GM12878 (cell line): Measurements from ENCODE around the gene EDC4. TPM values are rescaled to one million over a fixed set of nuclear protein-coding genes. Genes with fewer than 3 reads are reported as not detected.

Experiments used
- ATAC-seq: fragments of 200-7000 bp; cut with Tn5 transposase; 3 replicates; pipeline ENCODE4 v1.9.1; 2020; ENCODE audit warnings: mild to moderate bottlenecking, moderate library complexity
- BruUV-seq: library from RNA; stranded (reverse); fragments of 400-500 nt; replicated peaks from 2 replicates; lab custom pipeline; 2021; lab: Mats Ljungman, UMichigan
- CTCF ChIA-PET: fragments of 300-600 bp; sonication (Branson Sonifier 250); formaldehyde crosslinking; extraction: SDS; loops from one replicate; lab custom pipeline; 2021; ENCODE audit warnings: inconsistent platforms; lab: Yijun Ruan, JAX
- POLR2A ChIA-PET: fragments of 350-600 bp; formaldehyde crosslinking; extraction: SDS; loops from one replicate; lab custom pipeline; 2021; ENCODE audit warnings: inconsistent platforms; lab: Charles Lee
- RAD21 ChIA-PET: fragments of 300-600 bp; sonication (Branson Sonifier 250); formaldehyde crosslinking; loops from one replicate; lab custom pipeline; 2023; ENCODE audit warnings: antibody characterized with exemption; ENCODE audit not compliant: unreplicated experiment; lab: Charles Lee
- SMC1A ChIA-PET: fragments of 300-600 bp; sonication (Branson Sonifier 250); formaldehyde crosslinking; loops from one replicate; lab custom pipeline; 2023; ENCODE audit not compliant: unreplicated experiment, uncharacterized antibody; lab: Charles Lee
- DNase-seq: peaks from one replicate; pipeline ENCODE4 v3.0.0-alpha.2; 2011; ENCODE audit warnings: low read depth, low spot score
- FAIRE-seq: peaks from 3 replicates; lab custom pipeline; 2011; peaks lifted over from hg19 to GRCh38; lab: Jason Lieb, UNC
- H2AFZ ChIP-seq: 2 replicates; pipeline ENCODE4 v1.6.0; 2011; ENCODE audit warnings: low read depth, low read length, control low read depth; ENCODE audit not compliant: control insufficient read depth
- H3K27ac ChIP-seq: 2 replicates; pipeline ENCODE4 v1.5.1; 2011; ENCODE audit warnings: control low read depth; ENCODE audit not compliant: control insufficient read depth, insufficient read depth
- H3K27me3 ChIP-seq, 2 experiments: replicated peaks in 1 of 2; 2 replicates each; pipeline versions ENCODE4 v1.6.0 to v1.6.1; 2011; ENCODE audit warnings: low read length in 1 of 2; ENCODE audit not compliant: control insufficient read depth in 2 of 2, insufficient read depth in 2 of 2
- H3K36me3 ChIP-seq, 2 experiments: 2 replicates each; pipeline ENCODE4 v1.5.1; 2011; ENCODE audit warnings: low read length in 1 of 2; ENCODE audit not compliant: control insufficient read depth in 2 of 2, insufficient read depth in 2 of 2
- H3K4me1 ChIP-seq: 2 replicates; pipeline ENCODE4 v1.6.1; 2011; ENCODE audit warnings: mild to moderate bottlenecking, low read length, moderate library complexity, mixed read lengths; ENCODE audit not compliant: control insufficient read depth, insufficient read depth
- H3K4me2 ChIP-seq: 2 replicates; pipeline ENCODE4 v1.6.0; 2011; ENCODE audit warnings: control low read depth; ENCODE audit not compliant: control insufficient read depth, insufficient read depth
- H3K4me3 ChIP-seq: fragments of 200-600 bp; sonication (generic); 2 replicates; pipeline ENCODE4 v1.5.1; 2016
- H3K79me2 ChIP-seq: 2 replicates; pipeline ENCODE4 v1.6.0; 2011; ENCODE audit warnings: low read length; ENCODE audit not compliant: control insufficient read depth, insufficient read depth
- H3K9ac ChIP-seq: 2 replicates; pipeline ENCODE4 v1.8.0; 2011; ENCODE audit warnings: low read length, control low read depth, mixed read lengths; ENCODE audit not compliant: control insufficient read depth, insufficient read depth
- H3K9me3 ChIP-seq: replicated peaks from 3 replicates; pipeline ENCODE4 v1.5.1; 2011; ENCODE audit warnings: mild to moderate bottlenecking, low read length; ENCODE audit not compliant: control insufficient read depth, insufficient read depth
- H4K20me1 ChIP-seq: 2 replicates; pipeline ENCODE4 v1.6.0; 2011; ENCODE audit not compliant: control insufficient read depth, insufficient read depth
- CBFB ChIP-seq: IDR thresholded peaks from 2 replicates; pipeline ENCODE4 v1.6.1; 2016; ENCODE audit warnings: antibody characterized with exemption, low read depth
- CHD2 ChIP-seq: IDR thresholded peaks from 2 replicates; pipeline ENCODE4 v1.6.1; 2011; ENCODE audit warnings: low read depth, low read length, improper control_type of control experiment, borderline replicate concordance
- MLLT1 ChIP-seq: fragments of 450-650 bp; IDR thresholded peaks from 2 replicates; pipeline ENCODE4 v1.6.1; 2016; ENCODE audit warnings: mild to moderate bottlenecking
- RB1 ChIP-seq: fragments of 450-650 bp; formaldehyde crosslinking; IDR thresholded peaks from 2 replicates; pipeline ENCODE4 v1.6.1; 2017; ENCODE audit warnings: mild to moderate bottlenecking, borderline replicate concordance
- TAF1 ChIP-seq: IDR thresholded peaks from 2 replicates; pipeline ENCODE4 v1.6.1; 2011; ENCODE audit warnings: mild to moderate bottlenecking, low read depth, low read length, borderline replicate concordance
- TARDBP ChIP-seq: IDR thresholded peaks from 2 replicates; pipeline ENCODE4 v1.6.1; 2016; ENCODE audit warnings: borderline replicate concordance
- WGBS: methylation state at CpG from one replicate; pipeline ENCODE4 v1.1.6; 2016; ENCODE audit warnings: low lambda C conversion rate; ENCODE audit not compliant: insufficient replicate concordance, insufficient coverage; ENCODE audit errors: missing lambda C conversion rate; 5-methylcytosine and 5-hydroxymethylcytosine counted together
- in situ Hi-C: fragments of 300-500 bp; cut with MboI; formaldehyde crosslinking; loops from 9 replicates; pipeline ENCODE4 v1.14.3; 2018; ENCODE audit warnings: mixed read lengths
- intact Hi-C: fragments of 100-400 bp; cut with micrococcal nuclease; formaldehyde crosslinking; loops from one replicate; pipeline ENCODE4 v1.14.2; 2022; ENCODE audit not compliant: unreplicated experiment
- polyA plus RNA-seq, 11 experiments: library from polyadenylated mRNA; depleted of rRNA in 4 of 11; unstranded in 6 of 11; stranded (reverse) in 5 of 11; fragments of >200 nt; fragmentation: Nextera tagmentation in 4 of 11; fragmentation: Illumina TruSeq in 1 of 11; extraction: Ambion mirVana in 4 of 11; extraction: Trizol in 1 of 11; gene quantifications; 1 replicate in 1 of 11; 2 replicates in 10 of 11; pipeline versions ENCODE4 v1.2.1 to v1.2.3, GENCODE V29; 2011 to 2016; ENCODE audit warnings: inconsistent platforms in 2 of 11, missing spikeins in 2 of 11, low read depth in 1 of 11
- total RNA-seq, 4 experiments: library from RNA; depleted of rRNA in 3 of 4; stranded (reverse); fragments of >200 nt in 3 of 4; fragmentation: Illumina TruSeq in 1 of 4; extraction: Trizol in 1 of 4; gene quantifications; 2 replicates each; pipeline versions ENCODE4 v1.2.1 to v1.2.3, GENCODE V29; 2013 to 2021
- TF ChIP-seq, protein P1 (sequence below): fragments of 450-650 bp; IDR thresholded peaks from 2 replicates; pipeline ENCODE4 v1.6.1; 2017; ENCODE audit warnings: mild to moderate bottlenecking, moderate library complexity
- TF ChIP-seq, protein P2 (sequence below): fragments of 450-650 bp; IDR thresholded peaks from 2 replicates; pipeline ENCODE4 v1.6.1; 2017; ENCODE audit warnings: antibody characterized with exemption, mild to moderate bottlenecking, moderate library complexity
- TF ChIP-seq, protein P3 (sequence below): fragments of 450-650 bp; IDR thresholded peaks from 2 replicates; pipeline ENCODE4 v1.6.1; 2016; ENCODE audit warnings: mild to moderate bottlenecking, moderate library complexity, borderline replicate concordance

EDC4 gene
- total and polyA plus RNA-seq, 10 of the 15 experiments (the other 5 are each of a cell fraction or from before 2014, with no cell fraction given) = 1.2 to 86.0 (median 53.4) TPM

DNA sequence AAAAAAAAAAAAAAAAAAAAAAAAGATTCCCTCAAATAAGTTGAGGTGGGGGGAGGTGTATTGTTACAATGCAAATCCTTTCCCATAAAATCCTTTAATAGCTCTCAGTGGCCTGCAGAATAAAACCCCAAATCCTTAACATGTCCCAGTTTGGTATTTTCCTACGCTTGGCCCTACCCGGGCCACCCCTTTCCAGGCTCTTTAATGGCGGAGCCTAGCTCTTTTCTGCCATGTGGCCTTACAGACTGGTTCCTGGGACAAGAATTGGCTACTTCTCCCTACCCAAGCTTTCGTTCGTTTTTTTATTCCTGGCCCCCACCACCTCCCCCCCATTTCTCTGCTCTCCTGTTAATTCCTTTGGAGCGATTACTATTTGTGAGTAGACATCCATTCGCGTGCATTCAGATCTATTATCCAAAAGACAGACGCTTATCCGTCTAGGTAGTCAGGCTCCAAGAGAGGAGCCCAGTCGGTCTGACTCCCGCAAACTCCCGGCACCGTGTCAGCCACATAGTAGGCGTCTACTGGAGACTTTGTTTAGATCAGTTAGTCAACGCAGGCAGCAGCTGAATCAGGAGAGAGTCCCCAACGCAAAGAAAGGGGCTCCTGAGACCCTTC, 31.5 kb upstream of the EDC4 start:
- ChIA-PET SMC1A (no interaction called here), CTCF (interaction anchor here (0.8 to 1.6 kb wide), 6 partner anchors 8 to 243 kb away, joined by 3 to 5 read pairs (median 4); partner anchors contain the start of gene PSMB10), RAD21 (interaction anchor here (0.7 to 1.1 kb wide), 3 partner anchors 92 to 387 kb away, joined by 3 to 4 read pairs (median 3); no protein-coding TSS in a partner anchor), POLR2A (interaction anchor here (0.6 to 0.7 kb wide), 2 partner anchors 23 to 276 kb away, joined by 3 read pairs; no protein-coding TSS in a partner anchor)
- intact Hi-C loops = no loop called here
- DNase-seq = no peak
- no TSS peak for BruUV-seq
- FAIRE-seq = no peak
- Histone ChIP-seq H3K9ac (peak overlapping the region; percentile 91; the same call in 1 of the 2 replicates), H3K4me3 (peak overlapping the region; percentile 96; the same call in 1 of the 2 replicates), H3K4me2 (peak overlapping the region; percentile 93), H3K27me3 (no peaks in the 10 kb centered on the region), H3K36me3 (peaks cover 0 to 4% of the 10 kb centered on the region in 2 experiments; a peak in 1 of 4 replicates), H3K4me1 (peaks cover 23% of the 10 kb centered on the region), H2AFZ (peak overlapping the region; percentile 100), H3K79me2 (peaks cover 30% of the 10 kb centered on the region), H4K20me1 (no peaks in the 10 kb centered on the region), H3K9me3 (no peaks in the 10 kb centered on the region), H3K27ac (no peak overlapping the region)
- in situ Hi-C loops = no loop called here
- ATAC-seq = no peak
- 57% methylated on average over 17 of the region's 17 CpGs for WGBS
- no peak for TF ChIP-seq TAF1
- TF ChIP-seq, protein P1, sequence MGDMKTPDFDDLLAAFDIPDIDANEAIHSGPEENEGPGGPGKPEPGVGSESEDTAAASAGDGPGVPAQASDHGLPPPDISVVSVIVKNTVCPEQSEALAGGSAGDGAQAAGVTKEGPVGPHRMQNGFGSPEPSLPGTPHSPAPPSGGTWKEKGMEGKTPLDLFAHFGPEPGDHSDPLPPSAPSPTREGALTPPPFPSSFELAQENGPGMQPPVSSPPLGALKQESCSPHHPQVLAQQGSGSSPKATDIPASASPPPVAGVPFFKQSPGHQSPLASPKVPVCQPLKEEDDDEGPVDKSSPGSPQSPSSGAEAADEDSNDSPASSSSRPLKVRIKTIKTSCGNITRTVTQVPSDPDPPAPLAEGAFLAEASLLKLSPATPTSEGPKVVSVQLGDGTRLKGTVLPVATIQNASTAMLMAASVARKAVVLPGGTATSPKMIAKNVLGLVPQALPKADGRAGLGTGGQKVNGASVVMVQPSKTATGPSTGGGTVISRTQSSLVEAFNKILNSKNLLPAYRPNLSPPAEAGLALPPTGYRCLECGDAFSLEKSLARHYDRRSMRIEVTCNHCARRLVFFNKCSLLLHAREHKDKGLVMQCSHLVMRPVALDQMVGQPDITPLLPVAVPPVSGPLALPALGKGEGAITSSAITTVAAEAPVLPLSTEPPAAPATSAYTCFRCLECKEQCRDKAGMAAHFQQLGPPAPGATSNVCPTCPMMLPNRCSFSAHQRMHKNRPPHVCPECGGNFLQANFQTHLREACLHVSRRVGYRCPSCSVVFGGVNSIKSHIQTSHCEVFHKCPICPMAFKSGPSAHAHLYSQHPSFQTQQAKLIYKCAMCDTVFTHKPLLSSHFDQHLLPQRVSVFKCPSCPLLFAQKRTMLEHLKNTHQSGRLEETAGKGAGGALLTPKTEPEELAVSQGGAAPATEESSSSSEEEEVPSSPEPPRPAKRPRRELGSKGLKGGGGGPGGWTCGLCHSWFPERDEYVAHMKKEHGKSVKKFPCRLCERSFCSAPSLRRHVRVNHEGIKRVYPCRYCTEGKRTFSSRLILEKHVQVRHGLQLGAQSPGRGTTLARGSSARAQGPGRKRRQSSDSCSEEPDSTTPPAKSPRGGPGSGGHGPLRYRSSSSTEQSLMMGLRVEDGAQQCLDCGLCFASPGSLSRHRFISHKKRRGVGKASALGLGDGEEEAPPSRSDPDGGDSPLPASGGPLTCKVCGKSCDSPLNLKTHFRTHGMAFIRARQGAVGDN = 0 out of 2 replicates have a peak, but pooled peaks have one; percentile 10
- TF ChIP-seq, protein P2, sequence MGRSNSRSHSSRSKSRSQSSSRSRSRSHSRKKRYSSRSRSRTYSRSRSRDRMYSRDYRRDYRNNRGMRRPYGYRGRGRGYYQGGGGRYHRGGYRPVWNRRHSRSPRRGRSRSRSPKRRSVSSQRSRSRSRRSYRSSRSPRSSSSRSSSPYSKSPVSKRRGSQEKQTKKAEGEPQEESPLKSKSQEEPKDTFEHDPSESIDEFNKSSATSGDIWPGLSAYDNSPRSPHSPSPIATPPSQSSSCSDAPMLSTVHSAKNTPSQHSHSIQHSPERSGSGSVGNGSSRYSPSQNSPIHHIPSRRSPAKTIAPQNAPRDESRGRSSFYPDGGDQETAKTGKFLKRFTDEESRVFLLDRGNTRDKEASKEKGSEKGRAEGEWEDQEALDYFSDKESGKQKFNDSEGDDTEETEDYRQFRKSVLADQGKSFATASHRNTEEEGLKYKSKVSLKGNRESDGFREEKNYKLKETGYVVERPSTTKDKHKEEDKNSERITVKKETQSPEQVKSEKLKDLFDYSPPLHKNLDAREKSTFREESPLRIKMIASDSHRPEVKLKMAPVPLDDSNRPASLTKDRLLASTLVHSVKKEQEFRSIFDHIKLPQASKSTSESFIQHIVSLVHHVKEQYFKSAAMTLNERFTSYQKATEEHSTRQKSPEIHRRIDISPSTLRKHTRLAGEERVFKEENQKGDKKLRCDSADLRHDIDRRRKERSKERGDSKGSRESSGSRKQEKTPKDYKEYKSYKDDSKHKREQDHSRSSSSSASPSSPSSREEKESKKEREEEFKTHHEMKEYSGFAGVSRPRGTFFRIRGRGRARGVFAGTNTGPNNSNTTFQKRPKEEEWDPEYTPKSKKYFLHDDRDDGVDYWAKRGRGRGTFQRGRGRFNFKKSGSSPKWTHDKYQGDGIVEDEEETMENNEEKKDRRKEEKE = no peak
- no peak for TF ChIP-seq CHD2
- TF ChIP-seq TARDBP = no peak
- TF ChIP-seq CBFB = no peak
- TF ChIP-seq, protein P3, sequence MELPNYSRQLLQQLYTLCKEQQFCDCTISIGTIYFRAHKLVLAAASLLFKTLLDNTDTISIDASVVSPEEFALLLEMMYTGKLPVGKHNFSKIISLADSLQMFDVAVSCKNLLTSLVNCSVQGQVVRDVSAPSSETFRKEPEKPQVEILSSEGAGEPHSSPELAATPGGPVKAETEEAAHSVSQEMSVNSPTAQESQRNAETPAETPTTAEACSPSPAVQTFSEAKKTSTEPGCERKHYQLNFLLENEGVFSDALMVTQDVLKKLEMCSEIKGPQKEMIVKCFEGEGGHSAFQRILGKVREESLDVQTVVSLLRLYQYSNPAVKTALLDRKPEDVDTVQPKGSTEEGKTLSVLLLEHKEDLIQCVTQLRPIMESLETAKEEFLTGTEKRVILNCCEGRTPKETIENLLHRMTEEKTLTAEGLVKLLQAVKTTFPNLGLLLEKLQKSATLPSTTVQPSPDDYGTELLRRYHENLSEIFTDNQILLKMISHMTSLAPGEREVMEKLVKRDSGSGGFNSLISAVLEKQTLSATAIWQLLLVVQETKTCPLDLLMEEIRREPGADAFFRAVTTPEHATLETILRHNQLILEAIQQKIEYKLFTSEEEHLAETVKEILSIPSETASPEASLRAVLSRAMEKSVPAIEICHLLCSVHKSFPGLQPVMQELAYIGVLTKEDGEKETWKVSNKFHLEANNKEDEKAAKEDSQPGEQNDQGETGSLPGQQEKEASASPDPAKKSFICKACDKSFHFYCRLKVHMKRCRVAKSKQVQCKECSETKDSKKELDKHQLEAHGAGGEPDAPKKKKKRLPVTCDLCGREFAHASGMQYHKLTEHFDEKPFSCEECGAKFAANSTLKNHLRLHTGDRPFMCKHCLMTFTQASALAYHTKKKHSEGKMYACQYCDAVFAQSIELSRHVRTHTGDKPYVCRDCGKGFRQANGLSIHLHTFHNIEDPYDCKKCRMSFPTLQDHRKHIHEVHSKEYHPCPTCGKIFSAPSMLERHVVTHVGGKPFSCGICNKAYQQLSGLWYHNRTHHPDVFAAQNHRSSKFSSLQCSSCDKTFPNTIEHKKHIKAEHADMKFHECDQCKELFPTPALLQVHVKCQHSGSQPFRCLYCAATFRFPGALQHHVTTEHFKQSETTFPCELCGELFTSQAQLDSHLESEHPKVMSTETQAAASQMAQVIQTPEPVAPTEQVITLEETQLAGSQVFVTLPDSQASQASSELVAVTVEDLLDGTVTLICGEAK = no peak
- TF ChIP-seq MLLT1 = 0 out of 2 replicates have a peak, but pooled peaks have one; percentile 55
- TF ChIP-seq RB1 = no peak
